ENCODE results near the gene BAHD1. TPM values are rescaled to one million over a fixed set of nuclear protein-coding genes. Genes with fewer than 3 reads are reported as not detected.

Gene BAHD1
- total RNA-seq, 1 donor from 2014 or later: 26.5 TPM

DNA sequence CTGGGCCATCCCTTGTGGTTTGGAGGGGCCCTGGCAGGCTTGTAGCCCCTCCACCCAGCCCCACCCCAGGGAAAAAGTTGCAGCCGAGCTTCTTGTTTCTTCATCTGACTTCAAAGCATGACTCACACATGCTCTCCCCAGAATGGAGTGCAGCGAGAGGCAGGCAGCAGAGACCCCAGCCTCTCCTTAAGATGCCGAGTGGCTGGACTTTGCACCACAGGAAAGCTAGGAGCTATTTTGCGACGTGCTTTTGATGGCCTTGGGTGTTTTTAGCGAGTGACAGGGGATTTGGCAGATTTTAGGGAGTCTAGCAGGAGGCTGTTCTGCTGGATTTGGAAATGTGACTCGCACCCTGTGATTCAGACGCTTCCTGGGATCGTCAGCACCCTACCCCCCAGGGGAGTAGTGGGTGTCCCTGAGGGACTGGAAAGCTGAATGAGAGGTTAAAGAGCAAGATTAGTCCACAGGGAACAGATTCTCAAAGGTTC, 14.2 kb downstream of the BAHD1 start:
- no peak for DNase-seq (ENCODE audit: low spot score)
- Mint-ChIP-seq H3K9me3 (no peaks in the 10 kb centered on the region), H3K4me1 (ENCODE audit: low read depth) (peaks cover 69% of the 10 kb centered on the region), H3K27me3 (ENCODE audit: insufficient read depth) (no peaks in the 10 kb centered on the region), H3K36me3 (ENCODE audit: low read depth) (peaks cover 1% of the 10 kb centered on the region), H3K4me3 (no peak overlapping the region), H3K27ac (peak overlapping the region; percentile 74)
- intact Hi-C loops (cut with micrococcal nuclease): no loop called here

DNA sequence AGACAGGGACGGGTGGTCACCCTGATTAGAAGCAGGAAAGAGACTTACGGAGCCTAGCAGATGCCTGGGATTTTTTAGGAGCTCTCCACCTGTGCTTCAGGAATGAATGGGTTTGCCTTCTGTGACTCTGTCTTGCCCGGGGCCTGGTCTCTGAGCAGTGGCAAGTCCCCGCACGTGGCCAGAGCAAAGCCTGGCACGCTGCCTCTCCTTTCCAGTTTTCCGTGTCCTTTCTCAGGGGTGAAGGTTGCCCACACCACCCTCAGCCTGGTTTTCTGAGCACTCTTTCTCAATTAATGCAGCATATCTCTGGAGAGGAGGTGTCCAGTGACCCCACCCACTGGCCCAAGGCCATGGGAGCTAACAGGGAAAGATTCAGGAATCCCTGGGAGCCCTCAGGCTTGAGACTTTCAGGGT, 15.6 kb downstream of the BAHD1 start:
- H3K27me3 Mint-ChIP-seq (ENCODE audit: insufficient read depth): no peaks in the 10 kb centered on the region
- no peak overlapping the region for H3K27ac Mint-ChIP-seq
- H3K4me1 Mint-ChIP-seq (ENCODE audit: low read depth): peaks cover 58% of the 10 kb centered on the region
- intact Hi-C loops (cut with micrococcal nuclease): no loop called here
- no peak overlapping the region for H3K4me3 Mint-ChIP-seq
- H3K36me3 Mint-ChIP-seq (ENCODE audit: low read depth): peaks cover 1% of the 10 kb centered on the region
- no peaks in the 10 kb centered on the region for H3K9me3 Mint-ChIP-seq
- no peak for DNase-seq (ENCODE audit: low spot score)

- H3K4me3 Mint-ChIP-seq: no peak overlapping the region
- no peaks in the 10 kb centered on the region for H3K27me3 Mint-ChIP-seq (ENCODE audit: insufficient read depth)
- H3K36me3 Mint-ChIP-seq (ENCODE audit: low read depth): peaks cover 1% of the 10 kb centered on the region
- DNase-seq (ENCODE audit: low spot score): no peak
- H3K9me3 Mint-ChIP-seq: no peaks in the 10 kb centered on the region
- intact Hi-C loops (cut with micrococcal nuclease): no loop called here
- no peak overlapping the region for H3K27ac Mint-ChIP-seq
- peaks cover 53% of the 10 kb centered on the region for H3K4me1 Mint-ChIP-seq (ENCODE audit: low read depth)
Measured at GRCh38 chr15:40456738-40457137, 16.0 kb downstream of the BAHD1 start.

DNA sequence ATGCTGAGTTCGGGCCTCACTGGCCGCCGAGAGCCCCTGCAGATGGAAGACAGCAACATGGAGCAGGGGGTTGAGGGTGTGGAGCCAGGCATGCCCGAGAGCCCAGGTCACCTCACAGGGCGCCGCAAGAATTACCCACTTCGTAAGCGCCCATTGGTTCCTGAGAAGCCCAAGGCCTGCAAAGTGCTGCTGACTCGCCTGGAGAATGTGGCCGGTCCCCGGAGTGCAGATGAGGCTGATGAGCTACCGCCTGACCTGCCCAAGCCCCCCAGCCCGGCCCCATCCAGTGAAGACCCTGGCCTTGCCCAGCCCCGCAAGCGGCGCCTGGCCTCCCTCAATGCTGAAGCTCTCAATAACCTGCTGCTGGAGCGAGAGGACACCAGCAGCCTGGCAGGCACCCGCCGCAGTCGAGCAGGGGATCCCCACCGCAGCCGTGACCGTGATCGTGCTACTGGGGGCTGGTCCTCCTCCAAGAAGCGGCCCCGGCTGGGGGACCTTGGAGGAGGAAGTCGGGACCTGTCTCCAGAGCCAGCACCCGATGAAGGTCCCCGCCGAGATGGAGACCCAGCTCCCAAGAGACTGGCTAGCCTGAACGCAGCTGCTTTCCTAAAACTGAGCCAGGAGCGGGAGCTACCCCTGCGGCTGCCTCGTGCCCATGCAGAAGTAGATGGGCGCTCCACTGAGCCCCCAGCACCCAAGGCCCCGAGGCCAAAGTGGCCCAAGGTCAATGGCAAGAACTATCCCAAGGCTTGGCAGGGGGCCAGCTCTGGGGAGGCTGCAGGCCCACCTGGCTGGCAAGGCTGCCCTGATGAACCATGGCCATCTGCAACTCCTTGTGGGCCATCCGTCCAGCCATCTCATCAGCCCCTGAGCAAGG, 18.0 kb downstream of the BAHD1 start:
- peaks cover 33% of the 10 kb centered on the region for H3K4me1 Mint-ChIP-seq (ENCODE audit: low read depth)
- no peak overlapping the region for H3K4me3 Mint-ChIP-seq
- H3K27ac Mint-ChIP-seq: no peak overlapping the region
- intact Hi-C loops (cut with micrococcal nuclease): no loop called here
- peaks cover 3% of the 10 kb centered on the region for H3K36me3 Mint-ChIP-seq (ENCODE audit: low read depth)
- no peaks in the 10 kb centered on the region for H3K9me3 Mint-ChIP-seq
- no peaks in the 10 kb centered on the region for H3K27me3 Mint-ChIP-seq (ENCODE audit: insufficient read depth)
- DNase-seq (ENCODE audit: low spot score): no peak

DNA sequence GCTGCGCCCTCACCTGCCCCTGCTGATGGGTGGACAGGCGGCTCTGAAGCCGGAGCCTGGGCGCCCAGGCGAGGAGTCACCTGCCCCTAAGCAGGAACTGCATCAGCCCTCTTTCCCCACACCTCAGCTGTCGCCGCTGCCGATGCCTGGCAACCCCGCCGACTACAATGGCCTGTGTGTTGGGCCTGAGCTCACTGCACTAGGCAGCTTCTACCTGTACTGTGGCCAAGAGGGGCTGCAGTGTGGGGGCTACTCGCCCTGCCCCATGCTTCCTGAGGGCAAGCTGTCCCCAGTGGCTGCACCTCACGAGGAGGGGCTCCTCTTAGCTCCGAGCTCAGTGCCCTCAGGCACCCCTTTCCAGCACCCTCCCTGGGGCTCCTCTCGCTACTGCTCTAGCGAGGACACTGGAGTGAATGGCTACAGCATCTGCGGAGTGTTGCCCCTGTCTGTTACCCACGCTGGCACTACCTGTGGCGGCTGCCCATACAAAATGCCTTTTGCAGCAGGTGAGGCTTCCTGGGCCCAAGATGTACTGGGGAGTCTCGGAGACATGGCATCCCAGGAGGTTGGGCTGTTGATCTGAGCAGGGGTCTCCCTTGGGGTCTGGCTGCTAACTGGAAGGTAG, 18.8 kb downstream of the BAHD1 start:
- Mint-ChIP-seq H3K4me1 (ENCODE audit: low read depth) (peaks cover 26% of the 10 kb centered on the region), H3K27ac (no peak overlapping the region), H3K4me3 (no peak overlapping the region), H3K27me3 (ENCODE audit: insufficient read depth) (no peaks in the 10 kb centered on the region), H3K36me3 (ENCODE audit: low read depth) (peaks cover 3% of the 10 kb centered on the region), H3K9me3 (no peaks in the 10 kb centered on the region)
- no peak for DNase-seq (ENCODE audit: low spot score)
- intact Hi-C loops (cut with micrococcal nuclease): no loop called here

DNA sequence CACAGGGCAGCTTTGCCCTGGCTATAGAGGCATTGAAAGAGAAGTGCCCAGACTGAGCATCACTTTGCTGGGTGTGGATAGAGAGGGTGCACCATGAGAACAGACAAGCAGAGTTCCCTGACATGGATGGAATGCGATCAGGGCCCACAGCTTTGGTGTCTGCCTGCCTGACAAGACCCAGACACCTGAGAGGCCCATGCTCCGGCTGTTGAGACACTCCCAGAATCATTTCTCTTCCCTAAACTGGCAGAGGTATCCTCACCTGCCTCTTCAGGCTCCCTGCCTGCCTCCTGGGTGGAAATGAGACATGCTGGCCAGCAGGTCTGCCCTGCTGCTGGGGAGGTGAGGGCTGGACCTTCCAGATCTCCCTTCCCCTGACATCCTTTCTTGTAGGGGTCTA, 19.7 kb downstream of the BAHD1 start:
- Mint-ChIP-seq H3K36me3 (ENCODE audit: low read depth) (peaks cover 6% of the 10 kb centered on the region), H3K9me3 (no peaks in the 10 kb centered on the region), H3K4me3 (no peak overlapping the region), H3K4me1 (ENCODE audit: low read depth) (peaks cover 19% of the 10 kb centered on the region), H3K27me3 (ENCODE audit: insufficient read depth) (no peaks in the 10 kb centered on the region), H3K27ac (peak overlapping the region; percentile 23)
- intact Hi-C loops (cut with micrococcal nuclease): no loop called here
- DNase-seq (ENCODE audit: low spot score): no peak

- H3K27me3 Mint-ChIP-seq (ENCODE audit: insufficient read depth): no peaks in the 10 kb centered on the region
- H3K4me1 Mint-ChIP-seq (ENCODE audit: low read depth): peaks cover 16% of the 10 kb centered on the region
- intact Hi-C loops (cut with micrococcal nuclease): no loop called here
- no peaks in the 10 kb centered on the region for H3K9me3 Mint-ChIP-seq
- no peak overlapping the region for H3K27ac Mint-ChIP-seq
- DNase-seq (ENCODE audit: low spot score): no peak
- no peak overlapping the region for H3K4me3 Mint-ChIP-seq
- H3K36me3 Mint-ChIP-seq (ENCODE audit: low read depth): peaks cover 12% of the 10 kb centered on the region
Measured at GRCh38 chr15:40461958-40462357, 21.2 kb downstream of the BAHD1 start.

DNA sequence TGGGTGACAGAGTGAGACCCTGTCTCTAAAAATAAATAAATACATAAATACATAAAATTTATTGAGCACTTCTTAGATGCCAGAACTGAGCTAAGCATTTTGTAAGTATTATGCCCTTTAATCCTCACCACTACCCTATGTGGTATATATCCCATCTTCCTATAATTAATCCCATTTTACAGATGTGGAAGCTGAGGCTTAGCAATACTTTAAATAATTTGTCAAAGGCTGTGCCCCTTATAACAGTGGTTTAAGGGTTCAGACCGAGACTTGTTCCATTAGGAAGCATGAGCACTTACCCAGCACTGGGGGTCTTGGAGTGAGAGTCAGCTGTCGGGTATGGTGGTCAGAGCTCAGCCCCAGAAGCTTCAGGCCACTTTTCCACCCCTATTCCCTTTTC, 22.5 kb downstream of the BAHD1 start:
- Mint-ChIP-seq H3K9me3 (no peaks in the 10 kb centered on the region), H3K27ac (no peak overlapping the region), H3K4me1 (ENCODE audit: low read depth) (peaks cover 12% of the 10 kb centered on the region), H3K4me3 (no peak overlapping the region), H3K27me3 (ENCODE audit: insufficient read depth) (no peaks in the 10 kb centered on the region), H3K36me3 (ENCODE audit: low read depth) (peaks cover 12% of the 10 kb centered on the region)
- no peak for DNase-seq (ENCODE audit: low spot score)
- intact Hi-C loops (cut with micrococcal nuclease): no loop called here

GRCh38 chr15:40463886-40464545, 23.3 kb downstream of the BAHD1 start:
- Mint-ChIP-seq H3K9me3 (no peaks in the 10 kb centered on the region), H3K27ac (no peak overlapping the region)
- intact Hi-C loops (cut with micrococcal nuclease): no loop called here

GRCh38 chr15:40464595-40465185, 23.9 kb downstream of the BAHD1 start:
- Mint-ChIP-seq H3K27me3 (ENCODE audit: insufficient read depth) (no peaks in the 10 kb centered on the region), H3K36me3 (ENCODE audit: low read depth) (peaks cover 12% of the 10 kb centered on the region), H3K27ac (no peak overlapping the region), H3K4me1 (ENCODE audit: low read depth) (peaks cover 16% of the 10 kb centered on the region), H3K4me3 (no peak overlapping the region), H3K9me3 (no peaks in the 10 kb centered on the region)
- intact Hi-C loops (cut with micrococcal nuclease): no loop called here
- no peak for DNase-seq (ENCODE audit: low spot score)

More at GRCh38 chr15:40463886-40464545, 23.3 kb downstream of the BAHD1 start:
- Mint-ChIP-seq H3K4me3 (no peak overlapping the region), H3K27me3 (ENCODE audit: insufficient read depth) (no peaks in the 10 kb centered on the region), H3K4me1 (ENCODE audit: low read depth) (peaks cover 12% of the 10 kb centered on the region), H3K36me3 (ENCODE audit: low read depth) (peaks cover 12% of the 10 kb centered on the region)
- DNase-seq (ENCODE audit: low spot score): no peak

GRCh38 chr15:40465939-40466338, 25.2 kb downstream of the BAHD1 start:
- Mint-ChIP-seq H3K4me1 (ENCODE audit: low read depth) (peaks cover 22% of the 10 kb centered on the region), H3K27me3 (ENCODE audit: insufficient read depth) (no peaks in the 10 kb centered on the region), H3K4me3 (no peak overlapping the region), H3K36me3 (ENCODE audit: low read depth) (peaks cover 14% of the 10 kb centered on the region), H3K9me3 (no peaks in the 10 kb centered on the region), H3K27ac (no peak overlapping the region)
- intact Hi-C loops (cut with micrococcal nuclease): no loop called here
- no peak for DNase-seq (ENCODE audit: low spot score)

- H3K36me3 Mint-ChIP-seq (ENCODE audit: low read depth): peaks cover 14% of the 10 kb centered on the region
- no peak for DNase-seq (ENCODE audit: low spot score)
- no peaks in the 10 kb centered on the region for H3K27me3 Mint-ChIP-seq (ENCODE audit: insufficient read depth)
- H3K4me1 Mint-ChIP-seq (ENCODE audit: low read depth): peaks cover 24% of the 10 kb centered on the region
- peak overlapping the region; percentile 53 for H3K27ac Mint-ChIP-seq
- no peaks in the 10 kb centered on the region for H3K9me3 Mint-ChIP-seq
- H3K4me3 Mint-ChIP-seq: no peak overlapping the region
- intact Hi-C loops (cut with micrococcal nuclease): no loop called here
Measured at GRCh38 chr15:40466426-40467260, 25.9 kb downstream of the BAHD1 start.

All from activated T-helper 1 cell treated with anti-CD3 and anti-CD28 coated beads, Interleukin-12 subunit alpha, Interleukin-12 subunit beta, Interleukin-2, Interleukin-4 antibody, amounts not matched to agents 30 ng/mL and 10 ng/mL and 1 ng/mL, durations not matched to agents 14 hours and 24 hours and 36 hours (primary cell).